Neural cell (in vitro differentiated cells): ENCODE measurements around the gene PFKP.

Experiments used
- CTCF ChIP-seq: fragments of 450-650 bp; IDR thresholded peaks from 2 replicates; pipeline ENCODE4 v1.5.1; 2014; ENCODE audit warnings: antibody characterized with exemption, mild to moderate bottlenecking, moderate library complexity; ENCODE audit not compliant: poor library complexity, severe bottlenecking
- EP300 ChIP-seq: fragments of 450-650 bp; conservative IDR thresholded peaks from 2 replicates; pipeline ENCODE4 v1.6.1; 2014; ENCODE audit warnings: antibody characterized with exemption, mild to moderate bottlenecking, moderate library complexity; ENCODE audit not compliant: poor library complexity, severe bottlenecking
- EZH2 ChIP-seq: fragments of 200-600, 300-800 bp; shearing (Covaris generic), sonication (generic); IDR thresholded peaks from 2 replicates; pipeline ENCODE4 v1.6.1; 2014; ENCODE audit warnings: antibody characterized with exemption, low read length, borderline replicate concordance, mild to moderate bottlenecking; ENCODE audit not compliant: insufficient read depth, poor library complexity, severe bottlenecking
- POLR2AphosphoS5 ChIP-seq: IDR thresholded peaks from 2 replicates; pipeline ENCODE4 v1.6.1; 2012
- RAD21 ChIP-seq: fragments of 450-650 bp; conservative IDR thresholded peaks from 2 replicates; pipeline ENCODE4 v1.6.1; 2014; ENCODE audit warnings: antibody characterized with exemption, mild to moderate bottlenecking, moderate library complexity
- REST ChIP-seq: IDR thresholded peaks from 2 replicates; pipeline ENCODE4 v1.6.1; 2012; ENCODE audit warnings: borderline replicate concordance
- TAF1 ChIP-seq: IDR thresholded peaks from 2 replicates; pipeline ENCODE4 v1.6.1; 2012; ENCODE audit warnings: low read depth

- TF ChIP-seq CTCF (no peak), RAD21 (no peak), EZH2 (no peak), POLR2AphosphoS5 (no peak), EP300 (no peak), TAF1 (no peak), REST (no peak)
These were observed 5.5 kb downstream of the PFKP start for GRCh38 chr10:3072641-3073360.
